ENCODE results near the gene EIF4E. TPM values are rescaled to one million over a fixed set of nuclear protein-coding genes. Genes with fewer than 3 reads are reported as not detected.
"Not testable (repeated sequence)": the region's sequence is repeated elsewhere in the genome, so short reads cannot be mapped to it uniquely, and the experiment has no call there.

EIF4E gene
- total RNA-seq, 4 donors from 2014 or later = 20.9 to 103 (median 48.4) TPM

DNA sequence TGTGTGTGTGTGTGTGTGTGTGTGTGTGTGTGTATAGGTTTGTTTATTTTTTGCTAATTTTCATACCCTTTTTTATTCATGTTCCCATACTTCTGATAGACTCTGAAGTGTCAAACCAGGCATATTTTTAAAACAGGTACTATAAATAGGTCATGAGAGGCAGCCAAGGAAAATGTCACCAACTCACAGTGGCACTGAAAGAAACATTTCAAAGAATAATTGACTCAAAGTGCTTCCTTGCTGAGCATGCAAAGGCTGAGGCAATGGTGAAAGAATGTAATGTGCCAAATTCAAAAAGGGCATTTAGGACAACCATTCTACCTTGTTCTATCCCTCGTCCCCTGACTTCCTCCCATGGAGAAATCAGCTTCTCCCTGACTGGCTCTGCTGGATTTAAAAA, 95.5 kb downstream of the EIF4E start:
- no peaks in the 10 kb centered on the region for H3K27me3 ChIP-seq
- no peak for TF ChIP-seq POLR2AphosphoS5 (IDR thresholded peaks at IDR 0.05)
- no peak for TF ChIP-seq EP300 (IDR thresholded peaks at IDR 0.05; ENCODE audit: low read depth)
- TF ChIP-seq POLR2A (IDR thresholded peaks at IDR 0.05) = no peak
- no peak for TF ChIP-seq CTCF (IDR thresholded peaks at IDR 0.05)
- no peak for DNase-seq
- H3K27ac ChIP-seq = no peak overlapping the region
- in situ Hi-C loops (cut with MboI; ENCODE audit: low pct_ligation_motif_present in 1 of 4, low pct_unique_long_range_greater_than_20kb in 1 of 4, low sequenced_read_pairs in 3 of 4) = loop anchor here in 1 of 4 donors (25.0 kb wide), 1 partner anchor 671 kb away; no protein-coding TSS in a partner anchor
- 40 to 70% methylated on average over 1 of the region's 1 CpG for WGBS, 2 donors (ENCODE audit: low coverage in 1 of 2)
- H3K4me1 ChIP-seq = no peaks in the 10 kb centered on the region
- intact Hi-C loops (cut with DNase I; ENCODE audit: low total_unique reads) = no loop called here
- H3K4me3 ChIP-seq = no peak overlapping the region
- H3K36me3 ChIP-seq = no peaks in the 10 kb centered on the region
- no peaks in the 10 kb centered on the region for H3K9me3 ChIP-seq

DNA sequence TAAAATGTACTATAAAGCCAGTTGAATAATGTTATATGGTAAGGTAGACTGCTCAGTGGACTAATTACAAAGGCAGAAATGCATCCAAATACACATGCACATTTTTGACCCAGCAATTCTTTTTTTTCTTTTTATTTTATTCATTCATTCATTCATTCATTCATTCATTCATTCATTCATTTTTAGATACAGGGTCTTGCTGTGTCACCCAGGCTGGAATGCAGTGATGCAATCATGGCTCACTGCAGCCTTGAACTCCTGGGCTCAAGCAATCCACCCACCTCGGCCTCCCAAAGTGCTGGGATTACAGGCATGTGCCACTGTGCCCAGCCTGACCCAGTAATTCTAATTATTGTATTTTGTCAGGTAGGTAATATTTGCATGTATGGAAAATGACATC, 97.9 kb downstream of the EIF4E start:
- H3K27me3 ChIP-seq; H3K36me3 ChIP-seq; H3K4me3 ChIP-seq; H3K9me3 ChIP-seq; H3K27ac ChIP-seq; H3K4me1 ChIP-seq; intact Hi-C loops (cut with DNase I; ENCODE audit: low total_unique reads); DNase-seq: not testable (repeated sequence)
- WGBS, 2 donors (ENCODE audit: low coverage in 1 of 2) = 83 to 90% methylated on average over 1 of the region's 1 CpG
- in situ Hi-C loops (cut with MboI; ENCODE audit: low pct_ligation_motif_present in 1 of 4, low pct_unique_long_range_greater_than_20kb in 1 of 4, low sequenced_read_pairs in 3 of 4) = loop anchor here in 1 of 4 donors (25.0 kb wide), 1 partner anchor 669 kb away; no protein-coding TSS in a partner anchor

Small RNA genes lying within 50 kb of the gene (small RNA-seq; reads per million reads assigned to genes)
- gene RNU7-149P (0 reads per million in 4 donors), gene TBCAP3 (0 reads per million in 4 donors)

Other genes with a start within 250 kb of the EIF4E start
- gene METAP1, start 66.6 kb upstream of the EIF4E start, total RNA-seq = 10 to 100 TPM; 34.8 to 66.1 (median 55.9) TPM
- 100 to 1,000 TPM in 2 of 4 donors, 10 to 100 TPM in 2; 63.3 to 159 (median 111) TPM for gene ADH5, start 159.7 kb upstream of the EIF4E start, total RNA-seq
- gene ADH4, start 215.2 kb upstream of the EIF4E start, total RNA-seq = 1 to 10 TPM in 1 of 4 donors, under 1 TPM in 1, not detected in 2; 0.55 to 1.1 TPM

Measured in transverse colon (tissue), 4 donors.